Caki2 (cell line): ENCODE measurements around the gene GLI3. TPM values are rescaled to one million over a fixed set of nuclear protein-coding genes. Genes with fewer than 3 reads are reported as not detected.
A peak's percentile ranks its signal among the peaks of the same experiment; 100 is the strongest.

ENCODE experiments used
- DNase-seq: peaks from one replicate; pipeline ENCODE4 v3.0.0-alpha.2; 2015; ENCODE audit warnings: low read depth
- in situ Hi-C: cut with HindIII; loops from 2 replicates; pipeline ENCODE4 v1.10.0; 2016; ENCODE audit warnings: low sequenced_read_pairs, low pct_unique_long_range_greater_than_20kb, mixed read lengths
- total RNA-seq: library from RNA; depleted of rRNA; stranded (reverse); fragments of >200 nt; shearing (Covaris generic); gene quantifications from 2 replicates; pipeline ENCODE4 v1.2.3, GENCODE V29; 2014; ENCODE audit warnings: low replicate concordance

Gene GLI3
- total RNA-seq, 1 experiment from 2014 or later, result 1.8 TPM

DNA sequence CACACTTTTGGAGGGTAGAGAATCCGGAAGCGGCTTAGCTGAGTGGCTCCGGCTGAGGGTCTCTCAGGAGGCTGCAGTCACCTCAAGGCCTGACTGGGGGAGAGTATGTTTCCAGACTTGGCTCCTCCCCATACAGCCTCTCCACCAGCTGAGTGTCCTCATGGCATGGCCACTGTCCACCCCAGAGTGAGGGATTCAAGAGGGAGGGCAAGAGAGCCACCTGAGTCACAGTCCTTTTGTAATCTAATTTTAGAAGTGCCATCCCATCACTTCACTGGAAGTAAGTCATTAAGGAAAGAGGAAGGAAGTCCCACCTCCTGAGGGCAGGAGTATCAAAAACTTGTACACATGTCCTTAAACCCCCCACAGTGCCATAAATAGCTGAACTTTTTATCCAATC lies 134.0 kb downstream of the GLI3 start:
- DNase-seq, result no peak
- in situ Hi-C loops, result no loop called here

GRCh38 chr7:42102301-42102700 lies 134.7 kb downstream of the GLI3 start:
- no peak for DNase-seq
- in situ Hi-C loops, result no loop called here

GRCh38 chr7:42100156-42100508 lies 136.9 kb downstream of the GLI3 start:
- in situ Hi-C loops, result no loop called here

DNA sequence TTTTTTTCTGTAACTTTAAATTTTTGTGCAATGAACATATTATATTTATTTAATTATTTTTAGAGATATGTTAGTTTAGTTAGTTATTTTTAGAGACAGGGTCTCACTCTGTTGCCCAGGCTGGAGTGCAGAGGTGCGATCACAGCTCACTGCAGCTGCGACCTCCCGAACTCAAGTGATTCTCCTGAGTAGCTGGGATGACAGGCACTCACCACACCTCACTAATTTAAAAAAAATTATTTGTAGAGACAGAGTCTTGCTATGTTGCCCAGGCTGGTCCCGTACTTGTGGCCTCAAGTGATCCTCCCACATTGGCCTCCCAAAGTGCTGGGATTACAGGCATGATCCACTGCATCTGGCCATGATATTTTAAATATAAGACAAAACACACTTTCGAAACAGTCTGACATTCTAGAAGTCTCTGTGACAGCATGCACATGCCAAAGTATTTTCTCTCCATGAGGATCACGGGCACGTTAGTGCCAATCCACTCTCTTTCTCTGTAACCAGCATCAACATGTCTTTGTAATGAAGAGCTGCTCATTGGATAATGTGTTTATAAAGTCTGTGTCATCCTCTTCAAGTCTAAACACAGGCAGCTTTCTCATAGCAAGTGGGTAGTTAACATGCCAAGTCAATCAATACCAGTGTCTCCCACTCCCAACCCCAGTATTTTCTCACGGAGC lies 137.4 kb downstream of the GLI3 start:
- in situ Hi-C loops, result no loop called here
- DNase-seq, result no peak

More at GRCh38 chr7:42100156-42100508, 136.9 kb downstream of the GLI3 start:
- no peak for DNase-seq

- no peak for DNase-seq
- in situ Hi-C loops, result no loop called here
Measured at GRCh38 chr7:42099066-42099465, 137.9 kb downstream of the GLI3 start.

- DNase-seq, result no peak
Measured at GRCh38 chr7:42097752-42098151, 139.3 kb downstream of the GLI3 start.

DNA sequence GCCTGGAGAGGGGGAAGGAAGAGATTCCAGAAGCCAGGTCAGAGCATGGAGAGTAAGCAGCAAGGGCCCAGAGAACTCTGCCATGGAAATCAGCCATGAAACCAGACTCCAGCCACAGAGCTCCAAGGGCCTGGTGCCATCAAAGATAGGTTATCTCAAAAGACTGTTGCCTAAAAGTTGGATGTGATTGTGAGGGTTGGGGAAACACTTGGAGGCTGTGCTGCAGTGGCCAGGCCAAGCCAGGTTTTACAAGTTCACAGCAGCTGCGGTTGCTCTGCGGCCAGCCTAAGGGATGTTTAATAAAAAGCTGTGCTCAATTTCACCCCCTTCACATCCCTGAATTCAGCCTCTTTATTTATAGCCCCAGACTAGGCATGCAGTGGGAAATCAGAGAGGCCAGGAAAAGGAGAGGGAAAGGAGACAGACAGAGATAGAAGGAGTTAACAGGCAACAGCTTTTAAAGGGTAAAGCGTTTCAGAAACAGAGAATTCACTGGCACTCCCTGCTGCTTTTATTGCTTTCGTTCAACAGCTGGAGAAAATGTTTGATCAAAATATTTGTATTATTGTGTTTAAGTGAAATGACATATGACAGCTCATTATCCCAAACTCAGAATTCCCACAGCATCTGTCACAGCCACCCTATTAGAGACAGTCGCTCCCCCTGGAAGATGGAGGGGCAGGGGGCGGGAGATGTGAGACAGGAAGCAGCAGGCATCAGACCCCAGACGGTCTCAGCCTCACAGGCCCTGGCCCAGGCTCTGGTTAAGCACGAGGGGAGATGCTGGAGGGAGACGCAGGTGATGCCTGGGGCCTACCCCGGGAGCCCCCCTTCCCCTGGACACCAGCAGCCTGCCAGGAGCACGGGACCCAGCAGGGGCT lies 140.1 kb downstream of the GLI3 start:
- DNase-seq, result no peak
- in situ Hi-C loops, result no loop called here

More at GRCh38 chr7:42097752-42098151, 139.3 kb downstream of the GLI3 start:
- in situ Hi-C loops, result no loop called here

DNA sequence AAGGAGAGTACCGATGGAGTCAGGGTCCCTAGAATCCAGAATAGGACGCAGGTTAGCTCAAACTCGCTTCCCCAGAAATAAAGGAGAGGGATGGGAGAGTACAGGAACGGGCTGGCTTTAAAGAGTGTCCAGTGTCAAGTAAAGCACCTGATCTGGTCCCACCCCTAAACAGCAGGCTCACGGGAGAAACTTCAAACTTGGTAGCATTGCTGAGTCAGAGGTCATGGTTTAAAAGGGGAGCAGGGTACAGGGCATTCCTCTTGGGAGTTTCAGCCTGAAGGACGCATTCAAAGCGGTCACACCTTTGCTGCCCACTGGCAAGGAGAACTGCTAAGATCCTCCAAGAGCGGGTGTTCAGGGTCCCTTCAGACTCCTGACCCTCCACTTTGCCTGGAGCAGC lies 140.7 kb downstream of the GLI3 start:
- DNase-seq, result no peak
- in situ Hi-C loops, result no loop called here

DNA sequence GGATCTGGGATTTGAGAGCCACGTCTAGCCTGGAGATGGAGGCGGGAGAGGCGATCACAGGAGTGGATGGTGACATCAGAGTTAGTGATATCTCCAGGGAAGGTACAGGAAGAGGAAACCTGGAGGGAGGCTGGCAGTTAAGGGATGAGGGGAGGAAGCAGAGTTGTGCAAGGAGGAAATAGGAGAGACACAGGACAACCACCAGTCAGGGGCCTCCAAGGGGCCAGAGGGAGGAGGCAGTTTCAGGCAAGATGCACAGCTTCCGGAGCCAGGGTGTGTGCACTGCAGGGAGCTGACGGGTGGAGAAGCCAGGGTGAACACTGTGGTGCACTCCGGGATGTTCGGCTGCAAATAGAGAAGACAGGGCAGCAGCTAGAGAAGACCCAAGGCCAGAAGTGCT lies 141.2 kb downstream of the GLI3 start:
- DNase-seq, result no peak
- in situ Hi-C loops, result no loop called here

GRCh38 chr7:42093349-42093905 lies 143.6 kb downstream of the GLI3 start:
- in situ Hi-C loops, result no loop called here

GRCh38 chr7:42091461-42092291 lies 145.3 kb downstream of the GLI3 start:
- in situ Hi-C loops, result no loop called here
- peak; percentile 89 for DNase-seq

More at GRCh38 chr7:42093349-42093905, 143.6 kb downstream of the GLI3 start:
- no peak for DNase-seq

GRCh38 chr7:42090806-42091205 lies 146.2 kb downstream of the GLI3 start:
- DNase-seq, result no peak
- in situ Hi-C loops, result no loop called here

DNA sequence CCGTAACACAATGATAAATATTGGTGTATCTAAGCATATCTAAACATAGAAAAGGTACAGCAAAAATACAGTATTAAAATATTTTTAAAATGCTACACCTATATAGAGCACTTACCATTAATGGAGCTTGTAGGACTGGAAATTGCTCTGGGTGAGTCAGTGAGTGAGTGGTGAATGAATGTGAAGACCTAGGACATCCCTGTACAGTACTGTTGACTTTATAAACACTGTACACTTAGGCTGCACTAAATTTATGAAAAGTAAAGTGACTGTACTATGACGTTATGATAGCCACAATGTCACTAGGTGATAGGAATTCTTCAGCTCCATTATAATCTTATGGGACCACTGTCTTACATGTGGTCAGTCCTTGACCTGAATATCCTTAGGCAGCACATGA lies 147.0 kb downstream of the GLI3 start:
- no peak for DNase-seq

GRCh38 chr7:42087616-42088015 lies 149.4 kb downstream of the GLI3 start:
- in situ Hi-C loops, result no loop called here
- DNase-seq, result no peak

More for the DNA sequence above, 147.0 kb downstream of the GLI3 start:
- in situ Hi-C loops, result no loop called here

- DNase-seq, result no peak
- in situ Hi-C loops, result no loop called here
Measured at GRCh38 chr7:42085531-42085930, 151.5 kb downstream of the GLI3 start.

GRCh38 chr7:42084263-42084662 lies 152.7 kb downstream of the GLI3 start:
- DNase-seq, result no peak
- in situ Hi-C loops, result no loop called here

DNA sequence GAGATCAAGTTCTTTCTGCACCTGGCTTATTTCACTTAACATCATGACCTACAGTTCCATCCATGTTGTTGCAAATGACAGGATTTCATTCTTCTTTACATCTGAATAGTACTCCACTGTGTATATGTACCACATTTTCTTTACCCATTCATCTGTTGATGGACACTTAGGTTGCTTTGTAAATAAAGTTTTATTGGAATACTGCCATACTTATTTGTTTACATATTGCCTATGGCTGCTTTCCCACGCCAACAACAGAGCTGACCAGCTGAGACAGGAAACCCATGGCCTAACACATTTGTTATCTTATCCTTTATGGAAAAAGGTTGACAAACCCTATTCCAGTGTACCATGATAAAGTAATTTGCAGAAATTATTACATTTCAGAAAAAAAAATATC lies 153.7 kb downstream of the GLI3 start:
- no peak for DNase-seq
- in situ Hi-C loops, result no loop called here

GRCh38 chr7:42082144-42082543 lies 154.9 kb downstream of the GLI3 start:
- DNase-seq, result peak; percentile 66
- in situ Hi-C loops, result no loop called here
